ENCODE data around the gene ENDOU.

GRCh38 chr12:47722136-47722834, 3.0 kb downstream of the ENDOU start:
- no peak for TF ChIP-seq EZH2phosphoT487 (IDR thresholded peaks at IDR 0.05; ENCODE audit: borderline replicate concordance)
- TF ChIP-seq, protein P1, sequence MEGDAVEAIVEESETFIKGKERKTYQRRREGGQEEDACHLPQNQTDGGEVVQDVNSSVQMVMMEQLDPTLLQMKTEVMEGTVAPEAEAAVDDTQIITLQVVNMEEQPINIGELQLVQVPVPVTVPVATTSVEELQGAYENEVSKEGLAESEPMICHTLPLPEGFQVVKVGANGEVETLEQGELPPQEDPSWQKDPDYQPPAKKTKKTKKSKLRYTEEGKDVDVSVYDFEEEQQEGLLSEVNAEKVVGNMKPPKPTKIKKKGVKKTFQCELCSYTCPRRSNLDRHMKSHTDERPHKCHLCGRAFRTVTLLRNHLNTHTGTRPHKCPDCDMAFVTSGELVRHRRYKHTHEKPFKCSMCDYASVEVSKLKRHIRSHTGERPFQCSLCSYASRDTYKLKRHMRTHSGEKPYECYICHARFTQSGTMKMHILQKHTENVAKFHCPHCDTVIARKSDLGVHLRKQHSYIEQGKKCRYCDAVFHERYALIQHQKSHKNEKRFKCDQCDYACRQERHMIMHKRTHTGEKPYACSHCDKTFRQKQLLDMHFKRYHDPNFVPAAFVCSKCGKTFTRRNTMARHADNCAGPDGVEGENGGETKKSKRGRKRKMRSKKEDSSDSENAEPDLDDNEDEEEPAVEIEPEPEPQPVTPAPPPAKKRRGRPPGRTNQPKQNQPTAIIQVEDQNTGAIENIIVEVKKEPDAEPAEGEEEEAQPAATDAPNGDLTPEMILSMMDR (conservative IDR thresholded peaks at IDR 0.05; ENCODE audit: low read length), result no peak
